Measurements from ENCODE around the gene GPRC5D.

GPRC5D gene

DNA sequence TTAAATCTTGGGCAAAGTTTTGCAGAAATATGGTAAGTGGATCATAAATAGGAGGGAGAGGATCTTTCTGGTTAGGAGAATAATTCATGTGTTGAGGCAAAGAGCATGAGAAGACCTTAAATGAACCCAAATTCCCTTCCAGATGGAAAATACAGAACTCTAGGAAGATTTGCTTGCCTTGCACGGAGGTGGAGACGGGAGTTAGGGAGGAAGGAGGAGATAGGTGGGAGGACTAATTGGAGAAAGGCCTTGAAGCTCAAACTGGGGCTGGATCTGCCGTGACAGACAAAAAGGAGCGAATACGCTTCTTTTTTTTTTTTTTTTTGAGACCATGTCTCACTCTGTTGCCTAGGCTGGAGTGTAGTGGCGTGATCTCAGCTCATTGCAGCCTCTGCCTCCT is 54.7 kb downstream of the GPRC5D start:
- peaks cover 37% of the 10 kb centered on the region for H3K27me3 Mint-ChIP-seq
- H3K4me3 Mint-ChIP-seq = no peak overlapping the region
- H3K27ac Mint-ChIP-seq = no peak overlapping the region
- DNase-seq = no peak
- no peaks in the 10 kb centered on the region for H3K36me3 Mint-ChIP-seq (ENCODE audit: low read depth)
- peaks cover 39% of the 10 kb centered on the region for H3K4me1 Mint-ChIP-seq (ENCODE audit: low read depth)
- no peaks in the 10 kb centered on the region for H3K9me3 Mint-ChIP-seq

DNA sequence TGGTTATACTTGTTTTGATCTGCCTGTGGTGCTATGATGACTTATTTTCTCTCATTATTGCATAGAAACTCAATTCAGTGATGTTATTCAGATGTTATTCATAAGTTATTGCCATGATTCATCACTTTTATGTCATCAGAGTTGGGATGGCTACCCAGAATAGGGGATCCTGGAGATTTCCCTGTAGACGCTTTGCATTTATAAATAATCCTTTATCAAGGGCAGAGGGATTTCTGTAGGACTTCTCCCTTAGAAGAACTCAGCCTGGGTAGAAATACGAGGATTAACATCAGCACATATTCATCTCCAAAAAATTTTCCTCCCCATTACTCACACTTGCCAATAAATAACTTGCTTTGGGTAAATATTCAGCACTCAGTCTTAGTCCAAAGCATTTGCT is 55.7 kb downstream of the GPRC5D start:
- Mint-ChIP-seq H3K36me3 (ENCODE audit: low read depth) (no peaks in the 10 kb centered on the region), H3K4me3 (no peak overlapping the region), H3K9me3 (no peaks in the 10 kb centered on the region), H3K4me1 (ENCODE audit: low read depth) (peaks cover 36% of the 10 kb centered on the region), H3K27ac (no peak overlapping the region), H3K27me3 (peaks cover 37% of the 10 kb centered on the region)
- DNase-seq = no peak

DNA sequence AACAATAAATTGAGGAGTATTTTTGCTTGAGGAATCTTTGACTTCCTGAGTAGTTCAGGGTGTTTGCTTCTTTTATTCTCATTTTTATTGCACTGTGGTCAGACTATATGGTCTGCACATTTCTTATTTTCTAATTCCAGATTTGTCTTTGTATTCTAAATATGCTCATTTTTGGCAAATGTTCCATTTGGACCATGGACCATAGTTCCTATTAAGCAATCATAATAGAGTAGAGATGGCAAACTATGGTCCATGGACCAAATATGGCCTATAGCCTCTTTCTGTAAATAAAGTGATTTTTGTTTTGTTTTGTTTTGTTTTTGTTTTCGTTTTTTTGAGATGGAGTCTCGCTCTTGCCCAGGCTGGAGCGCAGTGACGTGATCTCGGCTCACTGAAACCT is 58.5 kb downstream of the GPRC5D start:
- no peak for DNase-seq
- Mint-ChIP-seq H3K4me1 (ENCODE audit: low read depth) (peaks cover 21% of the 10 kb centered on the region), H3K9me3 (no peaks in the 10 kb centered on the region), H3K36me3 (ENCODE audit: low read depth) (no peaks in the 10 kb centered on the region), H3K27me3 (peaks cover 62% of the 10 kb centered on the region), H3K27ac (no peak overlapping the region), H3K4me3 (no peak overlapping the region)

DNA sequence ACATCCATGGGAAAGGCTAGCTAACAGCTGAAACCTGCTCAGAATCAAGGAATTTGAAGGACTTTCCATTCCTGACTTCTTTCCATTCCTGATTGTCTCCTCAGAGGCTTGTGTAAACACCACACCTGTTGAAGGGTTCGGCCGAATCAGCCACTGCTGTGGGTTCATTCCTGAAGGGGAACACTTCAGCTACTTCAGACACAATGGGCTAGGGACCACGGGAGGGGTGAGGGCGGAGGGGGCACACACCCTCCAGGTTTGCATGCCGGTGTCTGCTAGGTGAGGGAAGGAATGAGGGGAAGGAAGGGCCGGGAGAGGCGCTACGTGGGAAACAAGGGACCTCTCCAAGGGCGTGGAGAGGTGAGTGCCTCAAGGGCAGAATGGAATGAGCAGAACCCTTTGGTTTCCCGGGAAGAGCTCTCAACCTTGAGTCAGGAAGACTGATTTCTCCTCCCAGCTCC is 59.3 kb downstream of the GPRC5D start:
- peaks cover 61% of the 10 kb centered on the region for H3K27me3 Mint-ChIP-seq
- no peak overlapping the region for H3K4me3 Mint-ChIP-seq
- DNase-seq = no peak
- H3K36me3 Mint-ChIP-seq (ENCODE audit: low read depth) = no peaks in the 10 kb centered on the region
- H3K4me1 Mint-ChIP-seq (ENCODE audit: low read depth) = peaks cover 20% of the 10 kb centered on the region
- no peak overlapping the region for H3K27ac Mint-ChIP-seq
- H3K9me3 Mint-ChIP-seq = no peaks in the 10 kb centered on the region

DNA sequence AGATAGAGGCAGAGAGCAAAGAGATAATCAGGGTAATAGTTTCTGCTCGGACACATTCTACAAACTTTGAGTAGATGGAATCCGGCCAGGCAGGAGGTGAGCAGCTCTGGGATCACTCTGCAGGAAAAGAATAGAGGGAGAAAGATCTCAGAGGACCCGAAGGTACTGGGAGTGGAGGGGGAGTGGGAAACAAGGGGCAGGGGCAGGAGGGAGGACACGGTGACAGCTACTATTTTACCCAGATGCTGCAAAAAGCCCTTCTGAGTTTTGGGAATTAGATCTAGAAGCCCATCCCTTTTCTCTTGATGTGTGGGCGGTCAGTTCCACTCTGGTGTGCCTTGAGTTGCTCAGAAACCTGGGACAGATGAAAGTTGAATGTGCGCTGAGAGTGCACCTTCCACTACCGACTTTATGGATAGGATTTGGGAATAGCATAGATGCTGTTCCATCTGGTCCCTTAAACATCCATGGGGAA is 60.1 kb downstream of the GPRC5D start:
- Mint-ChIP-seq H3K27me3 (peaks cover 57% of the 10 kb centered on the region), H3K4me3 (peak overlapping the region; percentile 72), H3K4me1 (ENCODE audit: low read depth) (peaks cover 20% of the 10 kb centered on the region), H3K36me3 (ENCODE audit: low read depth) (no peaks in the 10 kb centered on the region), H3K27ac (no peak overlapping the region), H3K9me3 (no peaks in the 10 kb centered on the region)
- no peak for DNase-seq

DNA sequence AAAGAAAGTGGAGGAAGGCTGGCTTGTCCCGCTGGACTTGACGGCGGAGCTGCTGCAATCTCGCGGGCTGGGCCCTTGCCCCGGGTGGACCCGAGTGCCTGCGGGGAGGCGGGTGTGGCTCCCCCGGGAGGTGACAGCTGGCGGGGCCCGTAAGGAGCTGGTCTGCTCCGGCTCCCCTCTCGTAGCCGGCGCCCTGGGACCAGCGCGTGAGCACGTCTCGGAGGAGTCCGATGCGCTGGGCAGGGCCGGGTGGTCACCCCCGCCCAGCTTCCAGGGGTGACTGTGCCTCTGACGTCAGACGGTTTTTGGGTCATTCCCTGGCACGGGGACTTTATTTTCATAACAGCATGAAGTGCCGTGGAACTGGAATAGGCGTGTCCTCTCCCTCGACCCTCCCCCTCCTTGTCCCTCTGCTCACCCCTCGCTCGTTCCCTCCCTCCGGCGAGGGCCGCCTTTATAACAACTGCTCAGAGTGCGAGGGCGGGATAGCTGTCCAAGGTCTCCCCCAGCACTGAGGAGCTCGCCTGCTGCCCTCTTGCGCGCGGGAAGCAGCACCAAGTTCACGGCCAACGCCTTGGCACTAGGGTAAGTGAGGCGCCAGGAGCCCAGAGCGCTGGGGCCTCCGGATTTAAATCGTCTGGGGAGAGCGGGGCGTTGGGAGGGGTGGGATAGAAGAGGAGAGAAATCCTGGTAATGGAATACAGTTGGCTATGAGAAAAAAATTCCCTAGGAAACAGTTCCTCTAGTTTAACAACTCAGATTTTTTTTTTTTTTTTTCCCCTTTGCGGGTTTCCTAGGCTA is 60.7 kb downstream of the GPRC5D start, which contains the start of gene GPRC5A:
Gene GPRC5A, plus strand, starts transcription at position 483 of the 801 bp plus-strand sequence. CDS start 16,688 bp downstream, outside the sequence.
- Mint-ChIP-seq H3K27me3 (peaks cover 57% of the 10 kb centered on the region), H3K9me3 (no peaks in the 10 kb centered on the region), H3K27ac (peak within 1 kb of the TSS; percentile 79), H3K4me3 (peak within 1 kb of the TSS; percentile 72), H3K4me1 (ENCODE audit: low read depth) (peaks cover 16% of the 10 kb centered on the region), H3K36me3 (ENCODE audit: low read depth) (no peaks in the 10 kb centered on the region)
- peak; percentile 63 for DNase-seq
